Hematopoietic multipotent progenitor cell (in vitro differentiated cells): ENCODE measurements around the gene ZNF773. TPM values are rescaled to one million over a fixed set of nuclear protein-coding genes. Genes with fewer than 3 reads are reported as not detected.
A peak's percentile ranks its signal among the peaks of the same experiment; 100 is the strongest.
"Not testable (repeated sequence)": the region's sequence is repeated elsewhere in the genome, so short reads cannot be mapped to it uniquely, and the experiment has no call there.

ENCODE experiments used
- DNase-seq, 3 donors: peaks; one replicate each; pipeline ENCODE4 v3.0.0-alpha.2; 2011 to 2015; ENCODE audit warnings: low read depth in 2 of 3, low spot score in 2 of 3
- total RNA-seq: library from RNA; depleted of rRNA; stranded (reverse); fragments of >200 nt; gene quantifications from one replicate; pipeline ENCODE4 v1.2.3, GENCODE V29; 2012

The ZNF773 gene
- 21.5 TPM for total RNA-seq

DNA sequence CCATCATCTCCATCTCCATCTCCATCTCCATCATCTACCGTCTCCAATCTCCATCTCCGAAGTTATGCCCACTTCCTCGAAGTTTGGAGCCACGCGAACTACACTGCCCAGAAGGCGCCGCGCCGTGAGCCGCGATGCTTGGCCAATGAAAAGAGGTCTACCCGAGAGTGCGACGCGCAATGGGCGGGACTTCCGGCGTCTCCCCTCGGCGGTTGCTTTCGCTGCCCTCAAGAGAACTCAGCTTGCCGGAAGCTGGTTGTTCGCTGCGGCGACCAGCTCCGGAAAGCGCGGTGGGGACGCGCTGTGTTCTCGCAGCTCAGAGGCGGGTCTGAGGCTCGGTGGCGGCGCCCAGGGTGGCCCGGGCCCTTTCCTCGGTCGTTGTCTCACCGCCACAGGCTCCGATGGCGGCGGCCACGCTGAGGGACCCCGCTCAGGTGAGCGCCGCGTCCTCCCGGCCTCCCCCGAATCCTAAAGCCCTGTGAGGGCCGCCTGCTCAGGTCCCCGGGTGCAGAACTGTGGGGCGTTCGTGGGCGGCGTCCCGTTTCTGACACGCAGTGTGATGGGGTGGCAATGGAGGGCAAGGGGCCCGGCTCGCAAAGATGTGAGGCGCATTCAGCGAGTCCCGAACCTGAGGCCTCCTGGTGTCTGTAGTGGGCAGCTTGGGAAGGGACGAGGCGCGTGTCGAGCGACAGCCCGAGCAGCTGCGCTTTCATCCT is at the start of gene ZNF773:
Gene ZNF773 (plus strand): TSS at position 259 of the 716 bp plus-strand sequence. CDS start 143 bp downstream, at position 402.
- DNase-seq = peak; percentile 86 to 99 (median 98)

DNA sequence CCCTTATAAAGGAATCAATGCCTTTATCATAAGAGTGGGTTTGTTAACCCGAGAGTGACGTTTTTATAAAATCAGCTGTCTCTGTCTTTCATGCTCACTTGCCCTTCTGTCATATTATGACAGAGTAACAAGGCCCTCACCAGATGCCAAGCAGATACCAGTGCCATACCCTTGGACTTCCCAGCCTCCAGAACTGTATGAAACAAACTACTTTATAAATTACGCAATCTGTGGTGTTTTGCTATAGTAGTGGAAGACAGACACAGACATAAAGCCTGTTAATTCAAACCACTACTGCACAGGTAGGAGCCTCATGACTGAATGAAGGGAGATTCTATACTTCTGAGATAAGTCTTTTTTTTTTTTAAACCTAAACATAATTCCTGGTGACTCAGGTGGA is 47.4 kb upstream of the ZNF773 start:
- DNase-seq = no peak

DNA sequence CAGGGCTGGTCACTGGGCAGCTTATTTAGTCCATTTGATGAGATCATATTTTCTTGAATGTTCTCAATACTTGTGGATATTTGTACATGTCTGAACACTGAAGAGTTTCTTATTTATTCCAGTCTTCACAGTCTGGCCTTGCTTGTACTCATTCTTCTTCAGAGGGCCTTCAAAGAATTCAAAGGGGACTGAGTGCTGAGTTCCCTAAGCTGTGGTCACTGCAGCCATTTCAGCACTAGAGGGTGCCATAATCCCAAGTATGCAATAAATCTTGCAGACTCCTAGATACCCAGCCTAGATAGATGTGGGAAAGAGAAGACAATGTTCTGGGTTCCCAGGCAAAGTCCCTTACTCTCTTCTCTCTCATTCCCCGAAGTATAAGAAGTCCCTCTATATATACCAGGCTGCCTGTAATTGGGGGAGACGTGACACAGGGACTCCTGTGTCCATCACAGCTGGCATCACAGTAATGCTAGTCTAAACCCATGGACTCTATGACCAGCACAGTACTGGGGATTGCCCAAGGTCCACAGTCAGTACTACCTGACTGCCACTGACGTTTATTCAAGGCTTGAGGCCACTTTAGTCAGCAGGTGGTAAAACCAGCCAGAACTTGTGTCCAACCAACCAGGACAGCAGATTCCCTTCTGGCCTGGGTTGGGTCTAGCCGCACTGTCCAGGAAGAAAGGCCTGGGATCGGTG is 33.9 kb upstream of the ZNF773 start:
- DNase-seq = peak in 2 of 3 donors; percentile 20 to 58

DNA sequence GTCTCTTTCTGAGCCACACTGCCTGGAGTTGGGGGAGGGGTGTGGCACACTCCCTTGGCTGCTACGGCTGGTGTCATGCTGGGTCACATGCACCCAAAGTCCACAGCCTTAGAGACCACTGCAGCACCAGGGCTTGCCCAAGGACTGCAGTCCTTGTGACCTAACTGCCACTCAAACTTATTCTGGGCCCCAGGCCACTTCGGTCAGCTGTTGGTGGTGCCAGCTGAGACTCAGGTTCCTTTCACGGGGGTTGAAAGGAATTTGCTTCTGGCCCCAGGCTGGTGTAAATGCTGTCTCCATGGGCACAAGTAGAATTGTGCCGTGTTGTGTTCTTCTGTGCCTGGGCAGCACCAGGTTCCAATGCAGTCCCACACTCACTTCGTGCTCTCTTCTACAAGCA is 33.2 kb upstream of the ZNF773 start:
- no peak for DNase-seq

- peak in 1 of 3 donors; percentile 38 for DNase-seq
Measured at GRCh38 chr19:57473646-57474045, 26.1 kb upstream of the ZNF773 start.

GRCh38 chr19:57477191-57478008 is 22.3 kb upstream of the ZNF773 start, which contains the start of gene ZNF772:
Gene ZNF772 (minus strand): TSS chr19:57477566. CDS start chr19:57477309, 257 bp downstream.
- peak; percentile 65 to 98 (median 97) for DNase-seq

DNA sequence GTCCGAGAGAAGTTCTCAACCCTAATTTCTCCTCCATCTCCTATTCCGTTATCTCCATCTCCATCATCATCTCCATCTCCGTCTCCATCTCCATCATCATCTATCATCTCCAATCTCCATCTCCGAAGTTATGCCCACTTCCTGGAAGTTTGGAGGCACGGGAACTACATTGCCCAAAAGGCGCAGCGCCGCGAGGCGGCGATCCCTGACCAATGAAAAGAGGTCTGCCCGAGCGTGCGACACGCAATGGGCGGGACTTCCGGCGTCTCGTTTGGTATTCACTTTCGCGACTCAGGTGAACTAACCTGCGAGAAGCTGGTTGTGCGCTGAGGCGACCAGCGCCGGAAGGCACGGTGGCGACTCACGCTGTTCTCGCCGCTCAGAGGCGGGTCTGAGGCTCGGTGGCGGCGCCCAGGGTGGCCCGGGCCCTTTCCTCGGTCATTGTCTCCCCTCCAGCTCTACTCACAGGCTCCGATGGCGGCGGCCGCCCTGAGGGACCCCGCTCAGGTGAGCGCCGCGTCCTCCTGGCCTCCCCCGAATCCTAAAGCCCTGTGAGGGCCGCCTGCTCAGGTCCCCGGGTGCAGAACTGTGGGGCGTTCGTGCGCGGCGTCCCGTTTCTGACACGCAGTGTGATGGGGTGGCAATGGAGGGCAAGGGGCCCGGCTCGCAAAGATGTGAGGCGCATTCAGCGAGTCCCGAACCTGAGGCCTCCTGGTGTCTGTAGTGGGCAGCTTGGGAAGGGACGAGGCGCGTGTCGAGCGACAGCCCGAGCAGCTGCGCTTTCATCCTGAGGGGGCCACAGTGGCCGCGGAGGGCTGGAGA is 12.1 kb upstream of the ZNF773 start, which contains the start of gene ZNF419:
Gene ZNF419 (plus strand): TSS at position 274 of the 822 bp plus-strand sequence. CDS start 201 bp downstream, at position 475.
- peak; percentile 79 to 89 (median 89) for DNase-seq

- DNase-seq = not testable (repeated sequence)
Measured at GRCh38 chr19:57488299-57488644, 11.5 kb upstream of the ZNF773 start.

DNA sequence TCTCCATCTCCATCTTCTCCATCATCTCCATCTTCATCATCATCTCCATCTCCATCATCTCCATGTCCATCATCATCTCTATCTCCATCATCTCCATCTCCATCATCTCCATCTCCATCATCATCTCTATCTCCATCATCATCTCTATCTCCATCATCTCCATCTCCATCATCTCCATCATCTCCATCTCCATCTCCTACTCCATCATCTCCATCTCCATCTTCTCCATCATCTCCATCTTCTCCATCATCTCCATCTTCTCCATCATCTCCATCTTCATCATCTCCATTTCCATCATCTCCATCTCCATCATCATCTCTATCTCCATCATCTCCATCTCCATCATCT is 432 bp upstream of the ZNF773 start:
- not testable (repeated sequence) for DNase-seq

DNA sequence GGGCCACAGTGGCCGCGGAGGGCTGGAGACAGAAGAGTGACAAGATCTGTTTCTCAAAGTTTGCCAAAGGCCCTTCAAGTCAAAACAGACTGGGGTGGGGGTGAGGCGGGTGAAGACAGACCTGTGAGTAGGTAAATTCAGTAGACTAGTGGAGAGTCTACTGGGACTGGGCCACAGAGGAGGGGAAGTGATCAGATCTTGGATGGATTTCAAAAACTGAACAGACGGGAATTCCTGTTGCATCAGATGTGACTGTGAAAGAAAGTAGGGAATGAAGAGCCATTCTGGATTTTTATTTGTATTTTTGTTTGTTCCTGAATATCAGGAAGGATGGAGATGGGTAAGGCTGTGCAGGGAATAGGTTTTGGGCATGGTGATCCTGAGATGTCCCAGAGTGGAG is 662 bp downstream of the ZNF773 start:
- not testable (repeated sequence) for DNase-seq

DNA sequence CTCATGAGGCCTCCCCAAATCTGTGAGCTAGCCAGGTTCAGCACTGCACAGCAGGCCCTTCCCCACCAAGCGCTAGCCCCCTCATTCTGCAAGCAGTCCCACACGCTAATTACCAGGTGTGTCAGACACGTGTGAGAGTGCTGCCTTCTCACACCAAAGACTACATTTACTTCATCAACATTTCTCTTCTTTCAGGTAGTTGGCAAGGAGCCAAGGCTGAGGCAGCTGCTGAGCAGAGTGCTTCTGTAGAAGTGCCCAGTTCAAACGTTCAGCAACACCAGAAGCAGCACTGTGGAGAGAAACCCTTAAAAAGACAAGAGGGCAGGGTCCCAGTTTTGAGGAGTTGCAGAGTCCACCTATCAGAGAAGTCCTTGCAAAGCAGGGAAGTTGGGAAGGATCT is 6.4 kb downstream of the ZNF773 start:
- DNase-seq = no peak

- DNase-seq = no peak
Measured at GRCh38 chr19:57511484-57511883, 11.7 kb downstream of the ZNF773 start.

- peak in 2 of 3 donors; percentile 14 to 49 for DNase-seq
Measured at GRCh38 chr19:57512845-57513244, 13.1 kb downstream of the ZNF773 start.

- DNase-seq = no peak
Measured at GRCh38 chr19:57515255-57515654, 15.5 kb downstream of the ZNF773 start.

GRCh38 chr19:57518021-57518420 is 18.3 kb downstream of the ZNF773 start:
- not testable (repeated sequence) for DNase-seq

DNA sequence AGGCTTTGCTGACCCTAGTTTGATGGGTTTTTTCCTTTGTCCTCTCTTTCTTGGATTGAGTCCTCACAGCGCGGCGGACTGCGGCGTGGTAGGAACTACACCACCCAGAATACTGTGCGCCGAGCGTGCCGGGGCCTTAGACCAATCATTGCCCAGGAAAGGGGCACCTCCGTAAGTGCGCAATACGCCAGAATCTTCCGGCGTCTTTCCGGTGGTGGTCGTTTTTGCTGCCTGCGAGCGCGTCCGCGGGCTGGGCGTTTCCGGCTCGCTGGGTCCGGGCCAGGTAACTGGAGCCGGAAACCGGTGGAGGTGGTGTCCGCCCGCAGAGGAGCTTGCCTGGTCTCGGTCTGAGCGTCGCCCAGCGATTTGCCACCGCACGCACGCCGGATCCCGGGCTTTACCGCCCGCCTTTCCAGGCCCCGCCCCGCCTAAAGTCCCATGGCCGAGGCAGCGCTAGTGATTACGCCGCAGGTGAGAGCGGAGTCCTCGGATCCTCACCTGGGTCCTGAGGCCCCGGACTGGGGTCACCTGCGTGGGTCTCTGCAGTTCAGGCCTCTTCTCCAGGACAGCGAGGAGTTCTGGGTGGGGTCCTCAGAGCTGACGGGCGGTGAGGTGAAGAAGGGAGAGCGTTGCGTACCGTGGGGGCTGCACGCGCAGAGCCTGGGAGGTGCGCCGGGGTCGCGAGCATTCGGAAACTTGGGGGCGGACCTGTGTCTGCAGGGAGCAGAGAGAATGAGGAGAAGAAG is 27.6 kb downstream of the ZNF773 start, which contains the start of gene ZNF549:
Gene ZNF549 (plus strand): TSS at position 221 of the 746 bp plus-strand sequence. CDS start 218 bp downstream, at position 439.
- DNase-seq = peak; percentile 65 to 94 (median 93)

- peak in 1 of 3 donors; percentile 16 for DNase-seq
Measured at GRCh38 chr19:57537953-57538547, 38.3 kb downstream of the ZNF773 start.

- no peak for DNase-seq
Measured at GRCh38 chr19:57546513-57546912, 46.8 kb downstream of the ZNF773 start.

DNA sequence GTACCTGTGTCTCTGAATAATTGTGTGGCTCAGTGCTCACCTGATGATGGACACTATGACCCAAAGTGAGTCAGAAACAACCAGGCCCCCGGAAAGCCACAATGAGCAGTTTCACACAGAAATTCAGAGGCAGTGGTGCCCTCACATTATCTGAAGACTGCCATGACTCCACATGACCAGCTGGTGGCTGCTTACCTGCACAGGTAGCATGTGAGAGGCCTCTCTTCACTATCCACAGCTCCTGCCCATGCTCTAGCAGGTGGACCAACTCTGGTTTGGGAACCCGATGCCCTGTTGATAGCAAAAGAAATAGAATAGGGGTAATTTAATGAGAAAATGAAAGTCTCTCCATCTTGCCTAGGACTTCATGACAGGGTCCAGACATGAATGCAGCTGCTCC is 52.7 kb downstream of the ZNF773 start:
- no peak for DNase-seq
